Activated T-cell treated with anti-CD3 and anti-CD28 coated beads for 1 hour (primary cell): ENCODE results near the gene OR6J1.
"Not testable (repeated sequence)": the region's sequence is repeated elsewhere in the genome, so short reads cannot be mapped to it uniquely, and the experiment has no call there.

Source experiments
- DNase-seq: peaks from one replicate; pipeline ENCODE4 v3.0.0-alpha.2; 2020; ENCODE audit warnings: low read depth

The OR6J1 gene

GRCh38 chr14:22650960-22651521, 6.9 kb upstream of the OR6J1 start:
- DNase-seq: no peak

DNA sequence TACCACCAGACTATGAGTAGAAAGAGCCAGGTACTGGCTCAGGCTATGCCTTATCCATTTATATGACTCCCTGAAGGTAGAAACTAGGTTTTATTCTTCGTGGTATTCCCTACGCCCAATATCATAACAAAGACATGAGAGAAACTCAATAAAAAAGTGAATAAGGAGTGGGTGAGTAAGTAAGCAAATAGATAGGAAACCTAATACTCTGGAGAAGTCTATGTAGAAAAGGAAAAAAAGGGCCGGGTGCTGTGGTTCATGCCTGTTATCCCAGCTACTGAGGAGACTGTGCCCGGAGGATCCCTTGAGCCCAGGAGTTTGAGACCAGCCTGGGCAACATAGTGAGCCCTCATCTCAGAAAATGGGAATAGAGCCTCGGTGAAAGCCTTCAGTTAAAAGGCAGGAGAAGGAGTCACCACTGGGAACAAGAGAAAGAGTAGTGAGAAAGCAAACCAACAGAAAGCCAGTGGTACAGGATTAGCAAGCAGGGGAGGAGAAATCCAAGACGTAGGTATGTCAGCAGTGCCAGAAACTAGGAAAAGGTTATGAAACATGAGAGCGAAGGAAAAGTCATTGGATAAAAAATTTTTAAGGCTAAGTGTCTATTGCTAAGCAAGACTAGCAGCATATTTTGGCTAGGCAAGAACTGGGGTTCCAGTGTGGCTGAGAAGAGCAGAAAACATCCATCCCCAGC, 6.0 kb upstream of the OR6J1 start:
- no peak for DNase-seq

DNA sequence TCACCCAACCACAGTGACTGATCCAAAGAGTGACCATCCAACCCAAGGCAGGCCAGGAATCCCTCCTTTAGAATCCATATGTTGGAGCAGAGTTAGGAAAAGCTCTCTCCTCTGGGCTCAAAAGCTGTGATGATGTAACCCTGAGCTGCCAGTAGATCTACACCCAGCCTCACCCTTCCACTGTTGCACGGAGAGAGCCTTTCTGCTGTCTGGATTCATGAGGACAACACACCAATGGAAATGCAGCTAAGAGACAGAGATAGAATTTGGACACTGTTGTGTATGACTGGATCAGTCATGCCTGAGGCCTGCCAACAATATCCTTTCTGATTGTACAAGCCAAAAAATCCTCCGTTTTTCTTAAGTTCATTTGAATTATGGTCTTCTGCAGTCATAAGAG, 4.4 kb upstream of the OR6J1 start:
- no peak for DNase-seq

DNA sequence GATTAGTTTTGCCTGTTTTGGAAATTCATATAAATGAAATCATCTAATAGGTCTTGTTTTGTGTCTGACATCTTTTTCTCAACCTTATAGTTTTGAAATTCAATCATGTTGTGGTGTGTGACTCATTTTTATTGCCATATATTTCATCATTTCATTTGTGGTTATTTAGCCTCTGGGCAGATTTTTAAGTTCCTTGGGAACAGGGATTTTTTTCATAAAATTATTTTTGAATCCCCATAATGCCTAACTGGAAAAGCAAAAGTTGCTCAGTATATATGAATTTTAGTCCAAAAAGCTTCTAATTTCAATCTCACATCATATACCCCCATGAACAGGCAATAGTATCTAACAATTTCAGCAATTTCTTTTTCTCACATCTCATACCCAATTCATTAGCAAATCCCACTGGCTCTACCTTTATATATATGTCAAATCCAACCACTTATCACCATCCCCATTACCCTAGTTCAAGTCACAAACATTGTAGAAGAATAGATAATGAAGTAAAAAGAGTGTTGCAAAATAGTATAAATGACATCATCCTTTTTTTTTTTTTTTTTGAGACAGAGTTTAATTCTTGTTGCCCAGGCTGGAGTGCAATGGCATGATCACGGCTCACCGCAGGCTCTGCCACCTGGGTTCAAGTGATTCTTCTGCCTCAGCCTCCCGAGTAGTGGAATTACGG, 2.6 kb upstream of the OR6J1 start:
- DNase-seq: no peak

DNA sequence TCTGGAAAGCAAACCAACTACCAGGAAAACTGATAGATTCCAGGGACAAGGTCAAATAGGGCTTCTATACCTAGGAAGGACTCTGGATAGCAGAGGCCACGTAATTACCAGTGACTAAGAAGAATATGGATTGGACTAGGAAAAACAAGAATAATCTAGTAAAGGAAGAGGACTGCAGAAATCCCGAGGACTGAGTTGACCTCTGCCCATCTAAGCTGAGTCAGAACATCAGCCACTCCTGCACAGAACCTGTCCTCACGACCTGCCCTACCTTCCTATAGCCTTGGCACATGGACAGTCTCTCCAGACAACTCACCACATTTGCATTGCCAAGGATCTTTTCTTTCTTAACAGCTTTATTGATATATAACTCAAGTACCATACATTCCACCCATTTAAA, 2.3 kb downstream of the OR6J1 start:
- DNase-seq: no peak

DNA sequence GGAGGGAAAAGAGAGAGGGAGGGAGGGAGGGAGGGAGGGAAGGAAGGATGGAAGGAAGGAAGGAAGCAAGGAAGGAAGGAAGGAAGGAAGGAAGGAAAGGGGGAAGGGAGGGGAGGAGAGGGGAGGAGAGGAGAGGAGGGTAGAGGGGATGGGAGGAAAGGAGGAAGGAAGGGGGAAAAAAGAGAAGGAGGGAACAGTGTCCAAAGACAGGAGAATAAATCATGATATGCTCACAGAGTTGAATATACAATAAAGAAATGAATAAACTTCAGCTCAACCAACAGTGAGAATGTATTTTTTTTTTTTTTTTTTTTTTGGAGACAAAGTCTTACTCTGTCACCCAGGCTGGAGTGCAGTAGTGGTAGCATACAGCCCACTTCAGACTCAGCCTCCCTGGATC, 4.0 kb downstream of the OR6J1 start:
- DNase-seq: no peak

DNA sequence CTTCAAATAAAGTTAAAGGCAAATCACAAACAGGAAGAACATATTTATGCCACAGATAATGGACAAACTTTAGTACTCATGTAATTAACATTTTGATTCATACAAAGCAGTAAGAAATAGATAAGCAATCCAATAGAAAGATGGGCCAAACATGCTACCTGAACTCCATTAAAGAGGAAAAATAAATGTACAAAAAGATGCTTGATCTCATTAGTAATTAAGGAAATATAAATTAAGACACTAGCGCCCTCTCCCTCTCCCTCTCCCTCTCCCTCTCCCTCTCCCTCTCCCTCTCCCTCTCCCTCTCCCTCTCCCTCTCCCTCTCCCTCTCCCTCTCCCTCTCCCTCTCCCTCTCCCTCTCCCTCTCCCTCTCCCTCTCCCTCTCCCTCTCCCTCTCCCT, 8.2 kb downstream of the OR6J1 start:
- not testable (repeated sequence) for DNase-seq

DNA sequence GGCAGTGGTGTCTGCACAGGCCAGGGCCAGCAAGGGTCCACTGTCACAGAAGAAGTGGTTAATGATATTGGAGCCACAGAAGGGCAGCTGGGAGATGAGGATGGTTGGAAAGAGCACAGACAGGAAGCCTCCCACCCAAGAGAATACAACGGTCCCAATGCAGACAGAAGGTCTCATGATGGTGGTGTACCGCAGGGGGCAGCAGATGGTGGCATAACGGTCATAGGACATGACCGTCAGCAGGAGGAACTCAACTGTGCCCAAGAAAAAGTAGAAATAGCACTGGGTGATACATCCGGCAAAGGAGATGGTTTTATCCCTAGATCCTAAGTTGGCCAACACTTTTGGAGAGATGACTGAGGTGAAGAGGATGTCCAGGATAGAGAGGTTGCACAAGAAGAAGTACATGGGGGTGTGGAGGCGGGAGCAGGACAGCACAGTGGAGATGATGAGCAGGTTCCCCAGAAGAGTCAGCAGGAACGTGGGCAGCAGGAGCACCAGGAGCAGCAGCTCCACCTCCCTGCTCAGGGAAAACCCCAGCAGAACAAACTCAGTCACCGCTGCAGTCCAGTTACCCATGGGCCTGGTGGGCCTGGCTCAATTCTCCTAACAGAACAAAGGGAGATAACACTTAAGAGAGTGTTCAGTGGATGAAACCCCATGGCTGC, 9.8 kb downstream of the OR6J1 start:
- DNase-seq: no peak

DNA sequence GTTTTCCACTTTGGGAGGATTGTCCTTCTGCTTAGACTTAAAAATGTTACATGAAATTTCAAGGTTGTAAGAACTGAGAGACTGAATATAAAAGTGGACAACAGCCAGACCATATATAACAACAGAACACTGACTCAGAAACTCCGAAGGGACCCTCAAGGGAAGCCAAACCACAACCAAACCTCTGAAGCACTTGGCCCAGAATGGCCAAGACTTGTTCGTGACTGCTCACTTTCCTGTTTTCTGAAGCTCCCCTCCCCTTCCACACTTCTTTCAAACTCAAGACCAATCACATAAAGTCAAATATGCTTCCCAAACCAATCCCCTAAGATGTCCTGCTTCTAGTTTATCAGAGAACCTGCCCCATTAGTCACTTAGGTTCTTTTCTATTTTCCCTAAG, 13.7 kb downstream of the OR6J1 start:
- DNase-seq: no peak

DNA sequence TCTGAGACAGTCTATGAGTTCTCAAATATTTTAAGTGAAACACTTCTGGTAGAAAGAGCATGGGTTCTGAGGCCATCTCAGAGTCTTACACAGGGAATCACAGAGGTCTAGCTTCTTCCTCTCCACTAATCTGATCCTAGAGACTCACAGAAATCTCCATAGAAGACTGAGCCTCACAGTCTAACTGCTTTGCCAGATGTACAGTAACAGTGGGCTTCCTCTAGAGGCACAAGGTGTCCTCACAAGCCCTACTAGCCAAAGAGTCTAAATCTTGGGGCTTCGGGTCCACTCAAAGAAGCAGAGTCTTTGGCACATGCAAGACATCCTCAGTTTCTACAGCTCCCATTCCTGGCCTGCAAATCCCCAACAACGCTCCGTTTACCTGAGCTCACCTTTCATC, 14.1 kb downstream of the OR6J1 start:
- DNase-seq: no peak

DNA sequence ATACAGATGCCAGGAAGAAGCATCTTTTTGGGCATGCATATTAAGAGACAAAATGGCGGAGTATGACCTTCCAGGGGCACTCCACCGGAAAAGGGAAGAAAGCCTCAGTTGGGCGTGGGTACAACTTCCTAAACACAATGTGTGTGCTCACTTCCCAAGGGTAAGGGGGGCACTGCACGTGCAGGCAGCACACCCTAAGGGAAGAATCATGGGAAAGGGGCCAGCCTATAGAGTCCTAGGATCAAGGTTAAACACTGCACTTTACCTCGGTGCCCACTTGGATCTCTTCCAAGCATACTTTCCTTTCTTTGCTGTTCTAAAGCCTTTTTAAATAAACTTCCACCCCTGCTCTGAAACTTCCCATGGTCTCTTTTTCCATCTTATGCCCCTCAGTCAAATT, 14.8 kb downstream of the OR6J1 start:
- DNase-seq: no peak

DNA sequence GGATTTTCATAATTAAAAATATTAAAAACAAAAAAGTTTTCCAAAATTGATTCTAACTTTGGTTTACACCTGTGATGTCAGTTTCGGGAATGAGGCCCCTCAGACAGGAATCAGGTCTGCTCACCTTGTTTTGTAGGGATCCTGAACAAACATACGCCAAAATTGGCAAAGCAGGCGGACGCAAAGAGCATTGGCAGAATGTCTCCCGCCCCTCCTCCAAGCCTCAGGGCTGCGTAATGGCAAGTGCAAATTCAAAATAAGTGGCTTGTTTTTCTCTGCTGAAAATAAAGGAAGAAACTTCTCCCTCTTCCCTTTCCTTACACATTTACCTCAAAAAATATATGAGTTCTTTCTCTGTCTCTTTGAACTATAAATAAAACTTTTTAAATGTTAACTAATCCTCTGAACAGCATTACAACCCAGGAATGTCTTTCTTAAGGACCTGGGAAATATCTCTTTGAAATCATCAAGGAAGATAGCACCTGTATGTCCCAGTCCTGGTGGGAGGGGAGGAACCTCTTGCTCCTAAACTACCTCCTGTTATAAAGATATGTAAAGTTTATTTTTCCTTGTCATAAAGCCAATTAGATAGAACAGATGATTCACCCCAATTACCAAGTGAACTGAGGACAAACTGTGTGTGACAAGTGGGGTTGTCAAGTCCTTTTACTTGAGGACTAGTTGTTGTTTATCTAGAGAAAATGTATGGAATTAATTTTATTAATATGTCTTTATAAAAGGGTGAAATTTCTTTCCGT, 16.5 kb downstream of the OR6J1 start:
- DNase-seq: no peak

DNA sequence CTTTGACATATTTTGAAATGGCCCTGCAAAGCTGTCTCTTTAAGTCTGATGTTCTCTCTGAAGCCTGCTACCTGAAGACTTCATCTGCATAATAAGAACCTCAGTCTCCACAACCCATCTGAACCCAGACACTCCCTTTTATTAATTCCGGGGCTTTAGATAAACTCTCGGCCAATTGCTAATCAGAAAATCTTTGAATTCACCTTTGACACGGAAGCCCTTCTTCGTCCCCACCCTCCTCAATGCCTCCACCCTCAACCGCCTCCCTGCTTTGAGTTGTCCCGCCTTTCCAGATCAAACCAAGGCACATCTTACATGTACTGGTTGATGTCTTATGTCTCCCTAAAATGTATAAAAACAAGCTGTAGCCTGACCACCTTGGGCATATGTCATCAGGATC, 17.6 kb downstream of the OR6J1 start:
- DNase-seq: no peak

GRCh38 chr14:22623047-22623446, 21.1 kb downstream of the OR6J1 start:
- DNase-seq: no peak

- DNase-seq: no peak
Observed at GRCh38 chr14:22622255-22622654, 21.9 kb downstream of the OR6J1 start.

- DNase-seq: not testable (repeated sequence)
Observed at GRCh38 chr14:22615765-22616164, 28.4 kb downstream of the OR6J1 start.

DNA sequence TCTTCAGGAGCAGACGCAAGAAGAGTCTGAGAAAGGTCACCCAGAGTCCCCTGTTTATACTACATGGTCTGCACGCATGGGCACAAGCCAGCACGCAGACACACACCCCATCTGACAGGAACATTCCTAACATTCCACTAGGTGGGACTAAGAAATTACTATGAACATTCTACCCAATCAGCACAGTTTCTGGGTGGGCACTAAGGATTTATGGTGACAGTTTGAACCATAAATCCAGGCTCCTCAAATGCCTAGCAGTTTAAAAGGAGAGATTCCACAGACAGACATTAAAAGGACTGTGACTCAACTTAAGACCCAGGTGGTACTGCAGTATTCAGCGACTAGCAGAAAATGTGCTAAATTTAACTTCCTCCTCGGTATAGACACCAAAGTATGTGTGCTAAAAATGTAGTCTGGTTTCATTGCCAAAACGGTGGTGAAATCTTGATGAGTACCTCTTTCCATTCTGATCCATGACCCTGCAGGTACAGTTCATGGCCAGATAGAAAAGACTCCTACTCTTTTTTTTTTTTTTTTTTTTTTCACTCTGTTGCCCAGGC, 29.8 kb downstream of the OR6J1 start:
- DNase-seq: no peak

DNA sequence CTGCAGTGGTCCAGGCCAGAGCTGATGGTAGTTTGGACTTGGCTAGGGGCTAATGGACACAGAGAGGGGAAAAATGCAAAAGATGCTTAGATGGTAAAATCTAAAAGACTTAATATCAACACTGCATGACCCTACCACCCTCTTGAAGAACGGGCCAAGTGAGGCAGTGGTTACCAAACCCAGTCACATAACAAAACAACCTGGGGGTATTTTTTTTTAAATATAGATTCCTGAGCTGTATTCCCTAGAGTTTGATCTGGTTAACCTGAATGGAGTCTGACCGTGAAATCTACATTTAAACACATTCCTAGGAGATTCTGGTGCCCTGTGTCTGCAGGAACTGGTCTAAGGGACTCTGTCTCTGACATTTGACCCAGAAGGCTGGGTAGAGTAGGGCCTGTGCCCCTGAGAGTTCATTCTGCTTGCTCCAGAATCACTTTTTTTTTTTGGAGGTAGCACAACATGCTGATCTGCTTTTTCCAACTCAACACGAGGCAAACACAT, 30.4 kb downstream of the OR6J1 start:
- DNase-seq: no peak

DNA sequence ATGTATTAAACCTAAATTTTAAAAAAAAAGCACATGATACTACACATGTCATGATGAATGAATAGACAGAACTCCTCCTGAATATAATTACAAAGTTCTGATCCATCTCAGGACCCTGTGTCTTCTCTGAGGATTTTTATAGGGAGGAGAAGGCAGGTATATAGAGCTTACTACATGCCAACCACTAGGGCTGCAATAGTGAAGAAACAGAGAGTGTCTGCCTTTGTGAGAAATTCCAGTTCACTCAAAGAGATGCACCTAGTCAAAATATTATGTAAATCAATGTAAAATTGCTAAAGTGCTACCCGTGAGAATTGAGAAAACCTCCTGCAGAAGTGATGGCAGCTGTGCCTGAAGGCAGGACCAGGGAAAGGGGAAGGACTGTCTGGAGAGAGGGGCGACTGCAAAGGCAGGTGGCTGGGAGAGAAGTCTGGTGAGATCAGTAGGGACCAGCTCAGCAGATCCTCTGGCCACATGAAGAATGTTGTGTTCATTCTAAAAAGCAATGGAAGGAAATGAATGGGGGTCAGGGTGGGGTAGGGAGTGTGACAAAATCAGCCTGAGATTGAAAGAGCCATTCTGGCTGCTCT, 31.0 kb downstream of the OR6J1 start:
- DNase-seq: no peak

- DNase-seq: no peak
Observed at GRCh38 chr14:22610931-22611330, 33.2 kb downstream of the OR6J1 start.

DNA sequence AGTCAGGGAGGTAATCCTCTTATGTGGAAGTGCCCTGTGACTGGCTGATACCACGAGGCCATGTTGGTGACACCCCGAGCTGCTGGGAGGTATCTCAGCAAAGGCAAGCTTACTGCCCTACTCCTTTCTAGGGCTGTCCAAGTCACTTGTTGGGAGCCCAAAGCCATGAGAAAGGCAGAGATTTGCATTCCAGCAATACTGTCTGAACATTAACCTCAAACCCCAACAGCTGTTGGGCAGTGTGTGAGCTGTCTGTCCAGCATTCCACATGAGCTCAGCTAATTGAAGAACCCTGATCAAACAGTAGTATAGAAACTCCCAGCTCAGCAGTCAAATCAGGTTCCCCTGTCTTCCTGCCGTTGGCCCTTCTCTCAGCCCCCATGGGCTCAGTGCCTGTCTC, 36.9 kb downstream of the OR6J1 start:
- no peak for DNase-seq
